ENCODE data around the gene IGFLR1.
A peak's percentile ranks its signal among the peaks of the same experiment; 100 is the strongest.

Gene IGFLR1

GRCh38 chr19:35715981-35716800 is 26.1 kb downstream of the IGFLR1 start:
- Histone ChIP-seq H3K4me3 (ENCODE audit: low read length) (peak overlapping the region; percentile 99), H3K4me1 (ENCODE audit: control insufficient read depth, insufficient read depth, low read length) (peaks cover 23% of the 10 kb centered on the region), H3K4me2 (ENCODE audit: low read length) (peak overlapping the region; percentile 99), H3K9ac (ENCODE audit: low read depth, low read length) (peak overlapping the region; percentile 86), H3K9me3 (replicated peaks; ENCODE audit: low read length) (no peaks in the 10 kb centered on the region), H3K27me3 (ENCODE audit: control insufficient read depth, insufficient read depth, low read length) (no peaks in the 10 kb centered on the region), H3K36me3 (ENCODE audit: insufficient read depth, low read length) (peaks cover 10% of the 10 kb centered on the region)

- Histone ChIP-seq H3K27me3 (ENCODE audit: control insufficient read depth, insufficient read depth, low read length) (no peaks in the 10 kb centered on the region), H3K36me3 (ENCODE audit: insufficient read depth, low read length) (peaks cover 6% of the 10 kb centered on the region), H3K9ac (ENCODE audit: low read depth, low read length) (peak overlapping the region; percentile 86), H3K9me3 (replicated peaks; ENCODE audit: low read length) (no peaks in the 10 kb centered on the region), H3K4me3 (ENCODE audit: low read length) (no peak overlapping the region), H3K4me2 (ENCODE audit: low read length) (peak overlapping the region; percentile 99), H3K4me1 (ENCODE audit: control insufficient read depth, insufficient read depth, low read length) (peaks cover 23% of the 10 kb centered on the region)
These were observed 26.9 kb downstream of the IGFLR1 start for GRCh38 chr19:35715355-35715809.

DNA sequence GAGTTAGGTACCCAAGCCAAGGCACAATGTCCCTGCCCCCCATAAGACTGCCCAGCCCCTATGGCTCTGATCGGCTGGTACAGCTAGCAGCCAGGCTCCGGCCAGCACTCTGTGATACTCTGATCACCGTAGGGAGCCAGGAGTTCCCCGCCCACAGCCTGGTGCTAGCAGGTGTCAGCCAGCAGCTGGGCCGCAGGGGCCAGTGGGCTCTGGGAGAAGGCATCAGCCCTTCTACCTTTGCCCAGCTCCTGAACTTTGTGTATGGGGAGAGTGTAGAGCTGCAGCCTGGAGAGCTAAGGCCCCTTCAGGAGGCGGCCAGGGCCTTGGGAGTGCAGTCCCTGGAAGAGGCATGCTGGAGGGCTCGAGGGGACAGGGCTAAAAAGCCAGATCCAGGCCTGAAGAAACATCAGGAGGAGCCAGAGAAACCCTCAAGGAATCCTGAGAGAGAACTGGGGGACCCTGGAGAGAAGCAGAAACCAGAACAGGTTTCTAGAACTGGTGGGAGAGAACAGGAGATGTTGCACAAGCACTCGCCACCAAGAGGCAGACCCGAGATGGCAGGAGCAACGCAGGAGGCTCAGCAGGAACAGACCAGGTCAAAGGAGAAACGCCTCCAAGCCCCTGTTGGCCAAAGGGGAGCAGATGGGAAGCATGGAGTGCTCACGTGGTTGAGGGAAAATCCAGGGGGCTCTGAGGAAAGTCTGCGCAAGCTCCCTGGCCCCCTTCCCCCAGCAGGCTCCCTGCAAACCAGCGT is 27.5 kb downstream of the IGFLR1 start:
- Histone ChIP-seq H3K27me3 (ENCODE audit: control insufficient read depth, insufficient read depth, low read length) (no peaks in the 10 kb centered on the region), H3K9me3 (replicated peaks; ENCODE audit: low read length) (no peaks in the 10 kb centered on the region), H3K4me2 (ENCODE audit: low read length) (no peak overlapping the region), H3K9ac (ENCODE audit: low read depth, low read length) (no peak overlapping the region), H3K4me1 (ENCODE audit: control insufficient read depth, insufficient read depth, low read length) (peaks cover 23% of the 10 kb centered on the region), H3K4me3 (ENCODE audit: low read length) (no peak overlapping the region), H3K36me3 (ENCODE audit: insufficient read depth, low read length) (peaks cover 1% of the 10 kb centered on the region)

GRCh38 chr19:35713904-35714495 is 28.3 kb downstream of the IGFLR1 start:
- Histone ChIP-seq H3K9me3 (replicated peaks; ENCODE audit: low read length) (no peaks in the 10 kb centered on the region), H3K4me2 (ENCODE audit: low read length) (no peak overlapping the region), H3K4me1 (ENCODE audit: control insufficient read depth, insufficient read depth, low read length) (peaks cover 17% of the 10 kb centered on the region), H3K36me3 (ENCODE audit: insufficient read depth, low read length) (no peaks in the 10 kb centered on the region), H3K27me3 (ENCODE audit: control insufficient read depth, insufficient read depth, low read length) (no peaks in the 10 kb centered on the region), H3K9ac (ENCODE audit: low read depth, low read length) (no peak overlapping the region), H3K4me3 (ENCODE audit: low read length) (no peak overlapping the region)

- Histone ChIP-seq H3K4me2 (ENCODE audit: low read length) (no peak overlapping the region), H3K4me3 (ENCODE audit: low read length) (no peak overlapping the region), H3K9ac (ENCODE audit: low read depth, low read length) (no peak overlapping the region), H3K4me1 (ENCODE audit: control insufficient read depth, insufficient read depth, low read length) (peaks cover 13% of the 10 kb centered on the region), H3K9me3 (replicated peaks; ENCODE audit: low read length) (no peaks in the 10 kb centered on the region), H3K27me3 (ENCODE audit: control insufficient read depth, insufficient read depth, low read length) (peaks cover under 1% of the 10 kb centered on the region), H3K36me3 (ENCODE audit: insufficient read depth, low read length) (no peaks in the 10 kb centered on the region)
These were observed 28.8 kb downstream of the IGFLR1 start for GRCh38 chr19:35713506-35713850.

GRCh38 chr19:35712567-35713505 is 29.4 kb downstream of the IGFLR1 start:
- H3K4me1 ChIP-seq (ENCODE audit: control insufficient read depth, insufficient read depth, low read length) = peaks cover 13% of the 10 kb centered on the region
- H3K27me3 ChIP-seq (ENCODE audit: control insufficient read depth, insufficient read depth, low read length) = peaks cover 7% of the 10 kb centered on the region
- no peak overlapping the region for H3K4me2 ChIP-seq (ENCODE audit: low read length)
- H3K36me3 ChIP-seq (ENCODE audit: insufficient read depth, low read length) = no peaks in the 10 kb centered on the region
- no peak overlapping the region for H3K4me3 ChIP-seq (ENCODE audit: low read length)
- no peak overlapping the region for H3K9ac ChIP-seq (ENCODE audit: low read depth, low read length)
- H3K9me3 ChIP-seq (replicated peaks; ENCODE audit: low read length) = no peaks in the 10 kb centered on the region

GRCh38 chr19:35710784-35711723 is 31.2 kb downstream of the IGFLR1 start:
- Histone ChIP-seq H3K4me2 (ENCODE audit: low read length) (no peak overlapping the region), H3K9ac (ENCODE audit: low read depth, low read length) (no peak overlapping the region)

GRCh38 chr19:35708391-35708790 is 33.9 kb downstream of the IGFLR1 start:
- H3K9me3 ChIP-seq (replicated peaks; ENCODE audit: low read length) = no peaks in the 10 kb centered on the region
- peaks cover 7% of the 10 kb centered on the region for H3K27me3 ChIP-seq (ENCODE audit: control insufficient read depth, insufficient read depth, low read length)
- no peak overlapping the region for H3K4me2 ChIP-seq (ENCODE audit: low read length)
- H3K4me1 ChIP-seq (ENCODE audit: control insufficient read depth, insufficient read depth, low read length) = no peaks in the 10 kb centered on the region
- H3K9ac ChIP-seq (ENCODE audit: low read depth, low read length) = no peak overlapping the region
- no peak overlapping the region for H3K4me3 ChIP-seq (ENCODE audit: low read length)
- no peaks in the 10 kb centered on the region for H3K36me3 ChIP-seq (ENCODE audit: insufficient read depth, low read length)

More at GRCh38 chr19:35710784-35711723, 31.2 kb downstream of the IGFLR1 start:
- H3K4me3 ChIP-seq (ENCODE audit: low read length) = no peak overlapping the region
- no peaks in the 10 kb centered on the region for H3K9me3 ChIP-seq (replicated peaks; ENCODE audit: low read length)
- H3K27me3 ChIP-seq (ENCODE audit: control insufficient read depth, insufficient read depth, low read length) = peaks cover 7% of the 10 kb centered on the region
- peaks cover 7% of the 10 kb centered on the region for H3K4me1 ChIP-seq (ENCODE audit: control insufficient read depth, insufficient read depth, low read length)
- no peaks in the 10 kb centered on the region for H3K36me3 ChIP-seq (ENCODE audit: insufficient read depth, low read length)

DNA sequence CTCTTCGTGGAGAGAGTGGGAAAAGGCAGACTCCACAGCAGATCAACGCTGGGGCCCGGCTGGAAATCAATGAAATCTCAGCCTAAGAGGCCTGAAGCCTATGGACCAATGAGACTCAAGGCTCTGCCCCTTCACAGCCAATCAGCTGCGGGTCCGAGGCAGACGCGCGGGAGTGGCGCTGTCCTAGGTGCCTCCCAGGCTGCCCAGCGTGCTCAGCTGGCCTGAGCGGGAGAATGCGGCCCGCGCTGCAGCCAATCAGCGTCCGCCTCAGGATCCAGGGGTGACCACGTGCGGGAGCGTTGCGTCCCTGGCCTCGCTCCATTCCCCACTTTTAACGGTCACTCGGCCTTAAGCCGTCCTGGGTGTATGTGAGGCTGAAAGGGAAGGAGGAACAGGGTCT is 38.0 kb downstream of the IGFLR1 start, which contains the start of gene ZBTB32:
Gene ZBTB32, plus strand, starts transcription at position 341 of the 400 bp plus-strand sequence. CDS start 10,069 bp downstream, outside the sequence.
- no peaks in the 10 kb centered on the region for H3K36me3 ChIP-seq (ENCODE audit: insufficient read depth, low read length)
- H3K27me3 ChIP-seq (ENCODE audit: control insufficient read depth, insufficient read depth, low read length) = peaks cover 7% of the 10 kb centered on the region
- H3K4me3 ChIP-seq (ENCODE audit: low read length) = no peak within 1 kb of the TSS
- H3K9ac ChIP-seq (ENCODE audit: low read depth, low read length) = no peak within 1 kb of the TSS
- peaks cover 4% of the 10 kb centered on the region for H3K4me1 ChIP-seq (ENCODE audit: control insufficient read depth, insufficient read depth, low read length)
- H3K9me3 ChIP-seq (replicated peaks; ENCODE audit: low read length) = no peaks in the 10 kb centered on the region
- H3K4me2 ChIP-seq (ENCODE audit: low read length) = no peak within 1 kb of the TSS

DNA sequence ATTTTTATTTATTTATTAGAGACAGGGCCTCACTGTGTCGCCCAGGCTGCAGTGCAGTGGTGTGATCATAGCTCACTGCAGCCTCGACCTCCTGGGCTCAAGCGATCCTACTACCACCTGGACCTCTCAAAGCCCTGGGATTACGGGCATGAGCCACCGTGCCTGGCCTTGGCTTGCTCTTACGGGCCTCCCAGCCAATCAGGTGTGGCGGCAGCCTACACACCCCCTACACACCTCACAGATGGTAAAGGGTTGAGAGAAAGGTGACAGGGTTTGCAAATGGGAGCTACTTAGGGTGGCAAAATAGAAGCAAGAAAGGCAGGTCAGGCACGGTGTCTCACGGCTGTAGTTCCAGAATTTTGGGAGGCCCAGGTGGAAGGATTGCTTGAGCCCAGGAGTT is 38.9 kb downstream of the IGFLR1 start:
- Histone ChIP-seq H3K4me2 (ENCODE audit: low read length) (no peak overlapping the region), H3K9me3 (replicated peaks; ENCODE audit: low read length) (no peaks in the 10 kb centered on the region), H3K4me1 (ENCODE audit: control insufficient read depth, insufficient read depth, low read length) (peaks cover 4% of the 10 kb centered on the region), H3K36me3 (ENCODE audit: insufficient read depth, low read length) (no peaks in the 10 kb centered on the region), H3K4me3 (ENCODE audit: low read length) (no peak overlapping the region), H3K9ac (ENCODE audit: low read depth, low read length) (no peak overlapping the region), H3K27me3 (ENCODE audit: control insufficient read depth, insufficient read depth, low read length) (peaks cover 4% of the 10 kb centered on the region)

Measured in skeletal muscle satellite cell (primary cell).